Nephron progenitor cell (in vitro differentiated cells): ENCODE results near the gene ZNF628.

Experiments
- DNase-seq: peaks from one replicate; pipeline ENCODE4 v3.0.0; 2021
- H3K27ac Mint-ChIP-seq: 2 replicates; pipeline ENCODE4 v1.8.0; 2021; ENCODE audit warnings: mild to moderate bottlenecking, moderate library complexity, mixed read lengths
- H3K27me3 Mint-ChIP-seq: 2 replicates; pipeline ENCODE4 v1.8.0; 2021; ENCODE audit warnings: mild to moderate bottlenecking, low read depth, mixed read lengths; ENCODE audit not compliant: poor library complexity
- H3K36me3 Mint-ChIP-seq: 2 replicates; pipeline ENCODE4 v1.8.0; 2021; ENCODE audit warnings: low read depth, mixed read lengths
- H3K4me1 Mint-ChIP-seq: 2 replicates; pipeline ENCODE4 v1.8.0; 2021; ENCODE audit warnings: mixed read lengths
- H3K4me3 Mint-ChIP-seq: 2 replicates; pipeline ENCODE4 v1.8.0; 2021; ENCODE audit warnings: mild to moderate bottlenecking, moderate library complexity, mixed read lengths
- H3K9me3 Mint-ChIP-seq: 2 replicates; pipeline ENCODE4 v1.8.0; 2021; ENCODE audit warnings: mild to moderate bottlenecking, moderate library complexity, mixed read lengths
- CTCF ChIP-seq: fragments of 200-600 bp; sonication (generic); IDR thresholded peaks from 2 replicates; pipeline ENCODE4 v1.5.0; 2021; ENCODE audit warnings: antibody characterized with exemption

The ZNF628 gene

DNA sequence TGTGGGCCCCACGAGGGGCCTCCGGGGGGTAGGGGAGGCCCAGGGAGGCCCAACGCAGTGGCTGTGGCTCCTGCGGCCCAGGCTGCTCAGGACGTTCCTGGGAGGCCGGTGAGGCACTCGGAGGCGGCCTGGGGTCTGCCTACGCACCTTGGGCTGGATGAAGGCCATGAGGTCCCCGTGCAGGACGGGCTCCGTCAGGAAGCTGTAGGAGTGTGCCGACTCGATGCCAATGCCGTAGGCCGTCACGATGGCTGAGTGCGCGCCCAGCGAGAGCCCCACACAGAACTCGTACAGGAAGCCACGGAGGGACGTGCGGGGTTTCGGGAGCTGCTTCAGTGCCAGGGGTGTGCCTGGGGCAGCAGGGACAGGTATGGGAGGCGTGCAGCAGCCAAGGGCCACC lies 54.6 kb downstream of the ZNF628 start:
- Mint-ChIP-seq H3K4me3 (no peak overlapping the region), H3K4me1 (peaks cover 18% of the 10 kb centered on the region), H3K36me3 (no peaks in the 10 kb centered on the region), H3K27ac (no peak overlapping the region), H3K27me3 (no peaks in the 10 kb centered on the region), H3K9me3 (no peaks in the 10 kb centered on the region)
- TF ChIP-seq CTCF: no peak
- DNase-seq: no peak
